Ishikawa (cell line): Measurements from ENCODE around the gene ACOXL.

Experiments
- CEBPB ChIP-seq: IDR thresholded peaks from 2 replicates; pipeline ENCODE4 v1.6.1; 2012
- CREB1 ChIP-seq: IDR thresholded peaks from 2 replicates; pipeline ENCODE4 v1.6.1; 2012; ENCODE audit warnings: low read depth
- EGR1 ChIP-seq: IDR thresholded peaks from 2 replicates; pipeline ENCODE4 v1.6.1; 2012
- EP300 ChIP-seq: IDR thresholded peaks from 2 replicates; pipeline ENCODE4 v1.6.1; 2012; ENCODE audit warnings: borderline replicate concordance
- FOXM1 ChIP-seq: IDR thresholded peaks from 2 replicates; pipeline ENCODE4 v1.6.1; 2012; ENCODE audit warnings: low read depth, borderline replicate concordance
- MAX ChIP-seq: IDR thresholded peaks from 2 replicates; pipeline ENCODE4 v1.6.1; 2012
- NFIC ChIP-seq: IDR thresholded peaks from 2 replicates; pipeline ENCODE4 v1.6.1; 2012
- RAD21 ChIP-seq: IDR thresholded peaks from 2 replicates; pipeline ENCODE4 v1.6.1; 2012; ENCODE audit warnings: low read depth
- REST ChIP-seq: IDR thresholded peaks from 2 replicates; pipeline ENCODE4 v1.6.1; 2012; ENCODE audit warnings: low read depth, mild to moderate bottlenecking
- TAF1 ChIP-seq: IDR thresholded peaks from 2 replicates; pipeline ENCODE4 v1.6.1; 2012; ENCODE audit warnings: low read depth, mild to moderate bottlenecking
- TCF12 ChIP-seq: IDR thresholded peaks from 2 replicates; pipeline ENCODE4 v1.6.1; 2012; ENCODE audit warnings: low read depth
- TEAD4 ChIP-seq: IDR thresholded peaks from 2 replicates; pipeline ENCODE4 v1.6.1; 2012
- USF1 ChIP-seq: IDR thresholded peaks from 2 replicates; pipeline ENCODE4 v1.6.1; 2012
- YY1 ChIP-seq: IDR thresholded peaks from 2 replicates; pipeline ENCODE4 v1.6.1; 2012; ENCODE audit warnings: low read depth
- ZBTB7A ChIP-seq: IDR thresholded peaks from 2 replicates; pipeline ENCODE4 v1.6.1; 2012; ENCODE audit warnings: low read depth

The ACOXL gene

GRCh38 chr2:110946902-110947301 lies 214.5 kb downstream of the ACOXL start:
- no peak for TF ChIP-seq CEBPB
- TF ChIP-seq FOXM1 = no peak
- no peak for TF ChIP-seq REST
- no peak for TF ChIP-seq EP300

GRCh38 chr2:110948027-110948674 lies 215.8 kb downstream of the ACOXL start:
- TF ChIP-seq YY1 (no peak), CEBPB (no peak), EGR1 (no peak), NFIC (no peak), CREB1 (no peak), REST (no peak), TEAD4 (no peak), FOXM1 (no peak), TAF1 (no peak), TCF12 (no peak), MAX (no peak), EP300 (no peak)

GRCh38 chr2:110950281-110950680 lies 217.9 kb downstream of the ACOXL start:
- TF ChIP-seq CREB1 = no peak
- no peak for TF ChIP-seq CEBPB
- TF ChIP-seq REST = no peak
- TF ChIP-seq TEAD4 = no peak
- TF ChIP-seq FOXM1 = no peak
- TF ChIP-seq RAD21 = no peak

GRCh38 chr2:110955045-110955444 lies 222.7 kb downstream of the ACOXL start:
- no peak for TF ChIP-seq FOXM1
- TF ChIP-seq RAD21 = no peak
- TF ChIP-seq TEAD4 = no peak
- TF ChIP-seq EGR1 = no peak
- TF ChIP-seq EP300 = no peak
- no peak for TF ChIP-seq ZBTB7A
- no peak for TF ChIP-seq CREB1
- no peak for TF ChIP-seq USF1

GRCh38 chr2:110955556-110955955 lies 223.2 kb downstream of the ACOXL start:
- TF ChIP-seq YY1 (no peak), CREB1 (no peak), RAD21 (no peak), USF1 (no peak), EGR1 (no peak), NFIC (no peak), TAF1 (no peak), TCF12 (no peak), FOXM1 (no peak), TEAD4 (no peak), CEBPB (no peak), ZBTB7A (no peak), EP300 (no peak), REST (no peak), MAX (no peak)
